Measurements from ENCODE around the gene LNP1.
"Not testable (repeated sequence)": the region's sequence is repeated elsewhere in the genome, so short reads cannot be mapped to it uniquely, and the experiment has no call there.

LNP1 gene

DNA sequence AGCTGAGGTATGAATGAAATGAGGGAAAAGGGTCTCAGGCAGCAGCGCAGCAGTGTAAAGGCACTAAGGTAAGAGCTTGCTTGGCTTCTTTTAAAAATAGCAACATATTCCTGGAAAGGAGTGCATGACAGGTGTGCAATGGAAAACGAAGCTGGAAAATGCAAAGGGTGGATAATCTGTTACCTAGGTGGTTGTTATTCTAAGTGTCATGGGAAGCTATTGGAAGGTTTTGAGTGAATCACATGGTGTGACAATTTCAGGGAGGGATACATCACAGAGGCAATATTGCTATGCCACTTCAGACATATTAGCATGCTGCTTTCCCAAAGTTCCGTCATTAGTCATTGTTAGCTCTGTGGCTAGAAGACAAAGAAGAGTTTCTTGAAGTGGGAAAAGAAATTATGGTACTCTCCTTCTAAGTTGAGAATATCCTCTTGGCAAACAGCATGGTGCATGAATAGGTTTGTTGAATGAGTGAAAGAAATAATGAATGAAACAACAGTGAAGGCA is 62.4 kb downstream of the LNP1 start:
- in situ Hi-C loops (cut with MboI; ENCODE audit: low pct_unique_long_range_greater_than_20kb, low sequenced_read_pairs), result no loop called here
- no peak for DNase-seq

DNA sequence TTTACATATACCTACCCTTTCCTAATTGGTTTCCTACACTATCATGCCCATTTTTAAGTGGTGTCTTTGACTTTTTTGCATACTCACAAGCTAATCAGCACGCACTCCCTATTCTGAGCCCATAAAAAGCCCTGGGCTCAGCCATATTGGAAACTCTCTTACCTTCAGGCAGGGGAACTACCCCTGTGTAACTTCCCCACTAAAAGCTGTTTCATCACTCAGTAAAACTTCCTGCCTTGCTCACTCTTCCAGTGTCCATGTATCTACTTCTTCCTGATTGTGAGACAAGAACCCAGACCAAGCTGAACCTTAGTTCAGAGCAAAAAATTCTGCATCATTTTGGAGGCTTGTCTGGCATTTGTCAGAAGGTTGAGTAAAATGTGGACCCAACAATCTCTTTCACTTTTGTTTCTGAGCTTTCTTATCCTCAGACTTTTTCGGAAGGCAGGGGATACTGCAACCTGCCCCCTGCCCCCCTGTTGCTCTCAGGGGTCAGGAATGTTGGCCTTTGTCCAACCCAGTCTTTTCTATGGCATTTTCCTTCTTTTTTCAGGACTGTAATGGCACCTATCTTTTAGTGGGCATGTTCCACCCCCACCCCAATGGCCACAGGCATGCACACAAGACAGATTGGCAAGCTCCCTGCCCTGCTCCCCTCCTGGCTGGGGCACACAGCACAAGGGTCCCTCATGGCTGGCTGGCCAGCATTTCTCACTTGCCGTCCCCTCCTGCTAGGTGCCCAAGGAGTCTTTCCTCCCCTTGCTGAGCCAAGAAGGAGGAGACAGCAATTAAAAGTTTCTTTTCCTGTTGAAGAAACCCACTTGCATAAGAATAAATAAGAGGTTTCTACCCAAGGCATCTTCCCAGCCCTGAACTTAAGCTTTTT is 64.8 kb downstream of the LNP1 start:
- in situ Hi-C loops (cut with MboI; ENCODE audit: low pct_unique_long_range_greater_than_20kb, low sequenced_read_pairs), result no loop called here
- DNase-seq, result peak; percentile 16

DNA sequence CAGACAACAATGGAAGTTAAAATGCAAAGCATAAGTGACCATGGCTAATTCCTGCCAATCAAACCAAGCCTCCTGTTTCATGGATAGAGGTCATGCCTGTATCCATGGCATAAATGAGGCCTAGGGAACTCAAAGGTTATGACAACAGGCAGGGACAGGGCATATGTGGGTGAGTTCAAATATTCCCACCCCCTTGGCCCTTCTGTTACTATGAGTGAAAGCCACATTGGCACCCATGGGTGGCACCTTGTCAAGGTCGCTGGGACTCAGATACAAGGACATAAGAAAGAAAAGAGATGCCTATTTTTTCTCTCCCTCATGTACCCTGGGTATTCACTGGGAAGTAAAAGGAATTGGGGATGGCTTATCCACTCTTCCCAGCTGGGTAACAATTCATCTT is 65.8 kb downstream of the LNP1 start:
- DNase-seq, result no peak
- in situ Hi-C loops (cut with MboI; ENCODE audit: low pct_unique_long_range_greater_than_20kb, low sequenced_read_pairs), result no loop called here

DNA sequence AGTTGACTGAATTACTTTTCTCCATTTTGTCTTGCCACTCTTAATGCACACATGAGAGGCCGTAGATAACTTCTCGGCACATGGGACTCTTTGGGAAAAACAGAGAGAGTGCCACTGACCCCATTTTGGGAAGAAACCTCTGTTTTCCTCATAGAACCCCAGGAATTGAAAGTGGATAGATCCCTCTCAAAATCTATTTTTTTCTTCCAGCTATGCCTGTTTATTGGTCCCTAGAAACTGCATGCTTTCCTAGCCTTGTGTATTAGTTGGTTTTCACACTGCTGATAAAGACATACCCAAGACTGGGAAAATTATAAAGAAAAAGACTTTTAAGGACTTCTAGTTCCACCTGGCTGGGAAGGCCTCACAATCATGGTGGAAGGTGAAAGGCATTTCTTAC is 67.3 kb downstream of the LNP1 start:
- in situ Hi-C loops (cut with MboI; ENCODE audit: low pct_unique_long_range_greater_than_20kb, low sequenced_read_pairs), result no loop called here
- DNase-seq, result no peak

DNA sequence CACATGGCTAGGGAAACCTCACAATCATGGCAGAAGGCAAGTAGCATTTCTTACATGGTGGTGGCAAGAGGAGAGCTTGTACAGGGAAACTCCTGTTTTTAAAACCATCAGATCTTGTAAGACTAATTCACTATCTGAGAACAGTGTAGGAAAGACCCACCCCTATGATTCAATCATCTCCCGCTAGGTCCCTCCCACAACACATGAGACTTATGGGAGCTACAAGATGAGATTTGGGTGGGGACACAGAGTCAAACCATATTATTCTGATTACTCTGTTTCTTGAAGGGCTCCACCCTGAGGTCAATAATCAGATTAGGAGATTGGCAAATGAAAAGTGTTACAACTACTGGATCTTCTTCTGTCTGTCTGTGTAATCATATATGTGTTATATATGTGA is 69.6 kb downstream of the LNP1 start:
- in situ Hi-C loops (cut with MboI; ENCODE audit: low pct_unique_long_range_greater_than_20kb, low sequenced_read_pairs), result no loop called here
- DNase-seq, result no peak

DNA sequence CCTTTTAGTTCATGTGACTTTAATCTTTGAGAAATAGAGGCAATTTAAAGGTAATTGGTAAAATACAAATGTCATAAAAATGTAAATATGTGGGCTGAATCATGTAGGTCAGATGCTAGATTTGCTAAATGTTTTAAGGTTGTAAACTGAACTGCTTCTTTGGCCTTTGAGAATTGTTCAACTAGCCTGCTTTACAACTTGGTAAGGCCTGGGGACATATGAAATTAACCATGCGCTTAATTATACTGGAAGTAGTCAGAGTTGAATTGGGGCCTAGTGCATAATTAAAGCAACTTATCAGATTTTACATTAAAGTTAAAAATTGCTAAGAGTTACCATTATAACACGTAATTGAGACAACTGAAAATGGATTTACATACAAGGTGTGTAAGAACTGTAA is 70.1 kb downstream of the LNP1 start:
- in situ Hi-C loops (cut with MboI; ENCODE audit: low pct_unique_long_range_greater_than_20kb, low sequenced_read_pairs), result no loop called here
- DNase-seq, result no peak

DNA sequence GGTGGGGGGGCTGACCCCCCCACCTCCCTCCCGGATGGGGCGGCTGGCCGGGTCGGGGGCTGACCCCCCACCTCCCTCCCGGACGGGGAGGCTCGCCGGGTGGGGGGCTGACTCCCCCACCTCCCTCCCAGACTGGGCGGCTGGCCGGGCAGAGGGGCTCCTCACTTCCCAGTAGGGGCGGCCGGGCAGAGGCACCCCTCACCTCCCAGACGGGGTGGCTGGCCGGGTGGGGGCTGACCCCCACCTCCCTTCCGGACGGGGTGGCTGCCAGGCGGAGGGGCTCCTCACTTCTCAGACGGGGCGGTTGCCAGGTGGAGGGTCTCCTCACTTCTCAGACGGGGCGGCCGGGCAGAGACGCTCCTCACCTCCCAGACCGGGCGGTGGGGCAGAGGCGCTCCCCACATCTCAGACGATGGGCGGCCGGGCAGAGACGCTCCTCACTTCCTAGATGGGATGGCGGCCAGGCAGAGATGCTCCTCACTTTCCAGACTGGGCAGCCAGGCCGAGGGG is 76.6 kb downstream of the LNP1 start:
- in situ Hi-C loops (cut with MboI; ENCODE audit: low pct_unique_long_range_greater_than_20kb, low sequenced_read_pairs), result not testable (repeated sequence)

DNA sequence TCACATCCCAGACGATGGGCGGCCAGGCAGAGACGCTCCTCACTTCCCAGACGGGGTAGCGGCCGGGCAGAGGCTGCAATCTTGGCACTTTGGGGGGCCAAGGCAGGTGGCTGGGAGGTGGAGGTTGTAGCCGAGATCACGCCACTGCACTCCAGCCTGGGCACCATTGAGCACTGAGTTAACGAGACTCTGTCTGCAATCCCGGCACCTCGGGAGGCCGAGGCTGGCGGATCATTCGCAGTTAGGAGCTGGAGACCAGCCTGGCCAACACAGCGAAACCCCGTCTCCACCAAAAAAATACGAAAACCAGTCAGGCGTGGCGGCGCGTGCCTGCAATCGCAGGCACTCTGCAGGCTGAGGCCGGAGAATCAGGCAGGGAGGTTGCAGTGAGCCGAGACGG is 77.2 kb downstream of the LNP1 start:
- in situ Hi-C loops (cut with MboI; ENCODE audit: low pct_unique_long_range_greater_than_20kb, low sequenced_read_pairs); DNase-seq: not testable (repeated sequence)

More for the DNA sequence above, 76.6 kb downstream of the LNP1 start:
- not testable (repeated sequence) for DNase-seq

DNA sequence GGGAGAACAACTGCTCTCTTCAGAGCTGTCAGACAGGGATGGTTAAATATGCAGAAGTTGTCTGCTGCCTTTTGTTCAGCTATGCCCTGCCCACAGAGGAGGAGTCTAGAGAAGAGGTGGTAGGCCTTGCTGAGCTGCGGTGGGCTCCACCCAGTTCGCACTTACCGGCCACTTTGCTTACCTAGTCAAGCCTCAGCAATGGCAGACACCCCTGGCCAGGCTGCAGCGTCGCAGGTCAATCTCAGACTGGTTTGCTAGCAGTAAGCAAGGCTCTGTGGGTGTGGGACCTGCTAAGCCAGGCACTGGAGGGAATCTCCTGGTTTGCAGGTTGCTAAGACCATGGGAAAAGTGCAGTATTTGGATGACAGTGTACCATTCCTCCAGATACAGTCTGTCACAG is 78.7 kb downstream of the LNP1 start:
- in situ Hi-C loops (cut with MboI; ENCODE audit: low pct_unique_long_range_greater_than_20kb, low sequenced_read_pairs), result no loop called here
- no peak for DNase-seq

DNA sequence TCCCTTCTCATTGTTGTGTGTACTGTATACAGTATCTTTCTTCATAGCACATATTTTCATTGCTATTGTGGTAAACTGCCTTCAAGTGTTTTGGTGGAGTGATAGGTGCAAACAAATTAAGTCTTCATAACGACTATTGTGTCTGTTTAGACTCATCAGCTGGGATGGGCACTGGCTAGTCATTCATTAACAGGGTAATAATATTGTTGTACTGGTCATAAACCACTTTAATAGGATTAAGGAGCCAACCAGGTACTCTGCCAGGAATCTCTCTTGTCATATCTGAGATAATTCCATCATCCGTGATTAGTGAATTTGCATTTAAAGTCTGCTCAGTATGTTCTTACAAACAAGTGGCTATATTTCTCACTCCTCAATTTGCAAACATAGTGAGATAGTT is 80.8 kb downstream of the LNP1 start:
- no peak for DNase-seq
- in situ Hi-C loops (cut with MboI; ENCODE audit: low pct_unique_long_range_greater_than_20kb, low sequenced_read_pairs), result no loop called here

DNA sequence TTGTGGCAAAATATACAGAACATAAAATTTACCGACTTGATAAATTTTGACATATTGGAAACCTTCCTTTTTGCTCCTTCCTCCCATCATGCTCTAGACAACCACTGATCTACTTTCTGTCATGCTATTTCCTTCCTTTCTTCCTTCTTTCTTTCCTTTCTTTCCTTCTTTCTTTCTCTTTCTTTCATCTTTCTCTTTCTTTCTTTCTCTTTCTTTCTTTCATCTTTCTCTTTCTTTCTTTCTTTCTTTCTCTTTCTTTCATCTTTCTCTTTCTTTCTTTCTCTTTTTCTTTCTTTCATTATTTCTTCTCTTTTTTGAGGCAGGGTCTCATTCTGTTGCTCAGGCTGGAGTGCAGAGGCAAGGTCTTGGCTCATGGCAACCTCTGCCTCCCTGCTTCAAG is 82.2 kb downstream of the LNP1 start:
- DNase-seq, result no peak
- in situ Hi-C loops (cut with MboI; ENCODE audit: low pct_unique_long_range_greater_than_20kb, low sequenced_read_pairs), result no loop called here

DNA sequence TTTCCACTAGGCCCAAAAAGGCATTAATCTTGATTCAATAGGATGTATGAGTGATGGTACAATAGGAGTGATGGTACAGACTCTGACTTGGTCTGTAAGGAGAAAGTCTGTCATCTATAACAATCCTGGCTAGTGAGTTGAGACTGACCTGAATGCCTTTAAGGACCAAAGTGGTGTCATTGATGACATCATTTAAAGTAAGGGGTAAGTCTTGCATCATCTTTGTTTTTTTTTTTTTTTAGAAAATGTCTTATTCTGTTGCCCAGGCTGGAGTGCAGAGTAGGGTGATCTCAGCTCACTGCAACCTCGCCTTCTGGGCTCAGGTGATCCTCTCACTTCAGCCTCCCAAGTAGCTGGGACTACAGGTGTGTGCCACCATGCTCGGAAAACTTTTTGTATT is 85.5 kb downstream of the LNP1 start:
- in situ Hi-C loops (cut with MboI; ENCODE audit: low pct_unique_long_range_greater_than_20kb, low sequenced_read_pairs), result no loop called here
- DNase-seq, result no peak

DNA sequence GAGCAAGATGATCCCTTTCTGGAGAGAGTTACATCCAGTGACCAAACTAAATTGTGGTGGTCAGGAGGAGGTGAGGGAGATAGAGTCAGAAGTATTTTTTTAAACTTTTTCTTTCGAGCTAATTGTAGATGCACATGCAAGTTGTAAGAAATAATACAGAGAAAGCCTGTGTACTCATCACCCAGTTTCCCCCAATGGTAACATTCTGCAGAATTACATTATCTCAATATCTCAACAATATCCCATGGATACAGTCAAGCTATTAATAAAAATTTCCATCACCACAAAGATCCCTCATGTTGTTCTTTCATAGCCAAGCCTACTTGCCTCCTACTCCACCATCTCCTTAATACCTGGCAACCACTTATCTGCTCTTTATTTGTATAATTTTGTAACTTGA is 87.8 kb downstream of the LNP1 start:
- in situ Hi-C loops (cut with MboI; ENCODE audit: low pct_unique_long_range_greater_than_20kb, low sequenced_read_pairs), result no loop called here
- DNase-seq, result no peak

DNA sequence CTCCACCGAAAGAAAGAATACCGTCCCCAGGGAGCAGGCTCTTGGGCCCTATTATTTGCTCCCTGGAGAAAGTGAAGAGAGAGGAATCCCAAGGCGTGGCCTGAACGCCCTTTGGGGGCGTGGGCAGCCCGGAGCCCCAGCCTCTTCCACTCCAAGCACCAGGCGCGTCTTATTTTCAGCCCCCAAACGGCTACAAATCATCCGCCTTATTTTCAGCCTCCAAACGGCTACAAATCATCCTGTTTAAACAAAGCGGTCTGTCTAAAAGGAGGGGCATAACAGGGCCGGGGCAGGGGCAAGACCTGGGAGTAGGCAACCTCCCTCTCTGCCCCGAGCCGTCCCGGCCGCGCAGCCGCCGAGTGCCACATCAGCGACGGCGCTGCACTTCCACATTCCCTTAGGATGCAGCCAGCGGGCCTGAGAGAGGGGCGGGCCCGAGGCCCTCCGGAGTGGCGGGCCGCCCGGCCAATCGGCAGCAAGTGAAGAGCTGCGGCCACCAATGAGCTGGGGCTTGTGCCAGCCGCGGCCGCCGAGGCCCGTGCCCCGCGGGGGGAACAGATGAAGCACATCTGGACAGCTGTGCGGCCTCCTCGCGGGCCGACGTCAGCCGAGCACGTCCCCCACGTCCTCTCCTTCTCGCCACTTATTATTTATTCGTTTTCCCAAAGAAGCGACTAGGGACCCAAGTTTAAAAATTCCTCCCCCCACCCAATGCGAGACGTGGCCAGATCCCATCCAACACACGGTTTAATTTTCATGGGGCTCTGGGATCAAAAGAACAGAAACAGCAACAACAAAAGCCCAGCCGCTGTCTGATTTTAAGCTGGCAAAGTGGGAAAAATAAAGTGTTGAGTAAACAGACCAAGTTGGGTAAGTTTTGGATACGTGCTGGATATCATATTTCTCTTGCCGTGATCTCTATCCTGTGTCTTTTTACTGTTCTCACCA is 91.0 kb downstream of the LNP1 start, which contains the start of gene TMEM45A:
Gene TMEM45A, plus strand, starts transcription at position 561 of the 948 bp plus-strand sequence. CDS start 62,593 bp downstream, outside the sequence.
- peak; percentile 94 for DNase-seq
- in situ Hi-C loops (cut with MboI; ENCODE audit: low pct_unique_long_range_greater_than_20kb, low sequenced_read_pairs), result no loop called here

DNA sequence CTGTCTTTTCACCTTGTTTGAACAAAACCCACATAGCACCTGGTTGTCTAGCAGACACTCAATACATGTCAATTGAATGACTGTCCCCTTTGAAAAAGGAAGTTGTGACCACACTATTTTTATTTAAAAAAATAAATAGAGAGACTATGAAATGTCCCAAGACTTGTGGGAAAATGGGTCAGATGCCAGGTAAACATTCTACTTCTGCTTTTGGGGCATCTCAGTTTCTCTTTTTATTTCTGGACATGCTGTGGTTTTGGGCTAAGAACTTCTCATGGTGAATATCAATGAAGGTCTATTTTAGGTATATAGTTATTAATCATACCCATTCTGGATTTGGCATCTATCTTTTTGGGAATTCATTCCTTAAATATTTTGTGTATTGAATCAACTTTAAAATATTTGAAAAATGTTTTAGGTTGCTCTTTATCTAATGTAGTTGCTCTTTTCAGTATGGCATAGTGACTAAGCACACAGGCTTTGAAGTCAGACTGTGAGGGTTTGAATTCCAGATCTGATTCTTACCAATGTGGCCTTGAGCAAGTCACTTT is 95.4 kb downstream of the LNP1 start:
- in situ Hi-C loops (cut with MboI; ENCODE audit: low pct_unique_long_range_greater_than_20kb, low sequenced_read_pairs), result no loop called here
- no peak for DNase-seq

DNA sequence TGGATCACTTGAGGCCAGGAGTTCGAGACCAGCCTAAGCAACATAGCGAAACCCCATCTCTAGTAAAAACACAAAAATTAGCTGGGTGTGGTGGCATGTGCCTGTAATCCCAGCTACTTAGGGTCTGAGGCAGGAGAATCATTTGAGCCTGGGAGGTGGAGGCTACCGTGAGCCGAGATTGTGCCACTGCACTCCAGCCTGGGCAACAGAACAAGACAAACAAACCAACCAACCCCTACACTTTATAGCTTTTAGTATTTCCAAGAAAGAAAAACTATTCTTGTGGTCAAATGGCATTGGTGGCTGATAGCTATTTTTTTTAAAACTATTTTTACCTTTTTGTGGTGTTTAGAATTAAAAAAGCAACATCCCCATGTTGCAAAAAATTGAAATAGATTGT is 98.3 kb downstream of the LNP1 start:
- in situ Hi-C loops (cut with MboI; ENCODE audit: low pct_unique_long_range_greater_than_20kb, low sequenced_read_pairs), result no loop called here
- no peak for DNase-seq

DNA sequence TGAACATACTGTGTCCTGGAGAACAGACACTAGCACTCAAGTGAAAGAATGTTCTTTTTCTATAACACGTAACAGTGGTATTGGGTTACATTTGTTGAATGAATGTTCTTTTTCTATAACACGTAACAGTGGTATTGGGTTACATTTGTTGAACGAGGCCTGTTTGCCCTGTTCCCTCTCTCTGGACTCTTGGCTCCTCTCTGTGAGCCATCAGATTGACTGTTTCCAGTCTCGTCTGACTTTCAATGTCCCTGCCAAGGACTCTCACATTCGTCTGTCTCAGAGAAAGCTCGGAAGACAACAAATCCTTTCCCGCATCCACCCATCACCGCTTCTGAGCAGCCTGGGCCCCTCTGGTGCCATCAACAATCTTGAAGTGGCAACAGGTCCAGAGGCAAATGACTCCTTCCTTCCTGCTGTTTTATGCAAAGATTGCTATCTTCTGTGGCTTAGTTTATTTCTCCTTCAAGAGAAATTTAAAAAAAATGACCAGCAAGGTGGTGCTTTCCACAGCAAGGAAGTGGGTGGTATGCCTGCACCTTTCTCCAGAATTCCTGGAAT is 99.1 kb downstream of the LNP1 start:
- in situ Hi-C loops (cut with MboI; ENCODE audit: low pct_unique_long_range_greater_than_20kb, low sequenced_read_pairs), result no loop called here
- no peak for DNase-seq

DNA sequence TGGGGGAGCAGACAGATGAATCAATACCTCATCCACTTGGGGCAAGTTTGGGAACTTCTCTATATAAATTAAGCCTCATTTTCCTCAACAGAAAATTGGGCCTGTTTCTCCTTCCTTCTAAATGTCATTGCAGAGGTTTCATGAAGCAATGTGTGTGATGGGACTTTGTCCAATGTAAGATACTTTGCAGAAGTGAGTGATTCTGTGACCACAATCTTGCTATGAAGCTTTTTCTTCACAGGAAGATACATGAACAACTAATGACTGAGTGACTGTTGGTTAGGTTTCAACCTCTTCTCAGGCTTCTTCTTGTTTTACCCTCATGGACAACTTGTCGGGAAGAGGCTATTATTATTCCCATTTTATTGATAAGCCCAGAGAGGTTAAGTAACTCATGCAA is 102.1 kb downstream of the LNP1 start:
- in situ Hi-C loops (cut with MboI; ENCODE audit: low pct_unique_long_range_greater_than_20kb, low sequenced_read_pairs), result no loop called here
- no peak for DNase-seq
